Esophagus squamous epithelium (tissue), 4 donors: Measurements from ENCODE around the gene ARRDC2.

Source experiments
- POLR2A ChIP-seq, 4 donors: fragments of 450-650 bp; IDR thresholded peaks; one replicate each; pipeline ENCODE4 v1.6.1; 2017; ENCODE audit warnings: antibody characterized with exemption in 4 of 4, mild to moderate bottlenecking in 4 of 4, moderate library complexity in 3 of 4
- TF ChIP-seq, protein P1 (sequence below), 6 experiments: fragments of 450-650 bp in 4 of 6; fragments of 200-600 bp in 2 of 6; sonication (generic) in 2 of 6; IDR thresholded peaks; one replicate each; pipeline ENCODE4 v1.5.1; 2016 to 2019; ENCODE audit warnings: antibody characterized with exemption in 6 of 6, mild to moderate bottlenecking in 4 of 6, moderate library complexity in 4 of 6

DNA sequence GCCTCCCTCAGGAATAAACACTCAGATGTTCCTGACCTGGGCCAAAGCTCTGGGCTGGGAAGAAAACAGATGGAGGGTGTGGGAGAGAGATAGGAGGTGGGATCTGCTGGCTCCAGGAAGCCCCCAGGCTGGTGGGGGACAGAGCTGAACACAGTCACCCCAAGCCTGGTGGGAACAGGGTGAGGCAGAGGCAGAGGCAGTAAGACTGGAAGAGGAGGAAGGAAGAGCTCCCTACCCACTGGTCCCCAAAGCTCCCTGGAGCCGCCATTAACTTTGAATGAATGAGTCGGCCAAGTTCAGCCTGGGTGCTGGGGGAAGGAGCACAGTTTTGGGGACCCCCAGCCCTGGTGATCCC lies 41.9 kb upstream of the ARRDC2 start:
- TF ChIP-seq, protein P1, sequence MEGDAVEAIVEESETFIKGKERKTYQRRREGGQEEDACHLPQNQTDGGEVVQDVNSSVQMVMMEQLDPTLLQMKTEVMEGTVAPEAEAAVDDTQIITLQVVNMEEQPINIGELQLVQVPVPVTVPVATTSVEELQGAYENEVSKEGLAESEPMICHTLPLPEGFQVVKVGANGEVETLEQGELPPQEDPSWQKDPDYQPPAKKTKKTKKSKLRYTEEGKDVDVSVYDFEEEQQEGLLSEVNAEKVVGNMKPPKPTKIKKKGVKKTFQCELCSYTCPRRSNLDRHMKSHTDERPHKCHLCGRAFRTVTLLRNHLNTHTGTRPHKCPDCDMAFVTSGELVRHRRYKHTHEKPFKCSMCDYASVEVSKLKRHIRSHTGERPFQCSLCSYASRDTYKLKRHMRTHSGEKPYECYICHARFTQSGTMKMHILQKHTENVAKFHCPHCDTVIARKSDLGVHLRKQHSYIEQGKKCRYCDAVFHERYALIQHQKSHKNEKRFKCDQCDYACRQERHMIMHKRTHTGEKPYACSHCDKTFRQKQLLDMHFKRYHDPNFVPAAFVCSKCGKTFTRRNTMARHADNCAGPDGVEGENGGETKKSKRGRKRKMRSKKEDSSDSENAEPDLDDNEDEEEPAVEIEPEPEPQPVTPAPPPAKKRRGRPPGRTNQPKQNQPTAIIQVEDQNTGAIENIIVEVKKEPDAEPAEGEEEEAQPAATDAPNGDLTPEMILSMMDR (IDR thresholded peaks at IDR 0.05), result no peak
- no peak for TF ChIP-seq POLR2A (IDR thresholded peaks at IDR 0.05)
